GOT3 (cell line): ENCODE measurements around the gene PPM1J.

Source experiments
- DNase-seq: peaks from one replicate; lab custom pipeline; 2025; ENCODE audit warnings: mixed read lengths; lab: John Stamatoyannopoulos, UW

Gene PPM1J

GRCh38 chr1:112704934-112705627 lies 10.1 kb downstream of the PPM1J start:
- peak; percentile 28 for DNase-seq

GRCh38 chr1:112704391-112704933 lies 10.7 kb downstream of the PPM1J start:
- no peak for DNase-seq

- no peak for DNase-seq
These were observed 11.4 kb downstream of the PPM1J start for GRCh38 chr1:112703706-112704105.

- no peak for DNase-seq
These were observed 12.5 kb downstream of the PPM1J start for GRCh38 chr1:112702420-112703261.

- no peak for DNase-seq
These were observed 13.1 kb downstream of the PPM1J start for GRCh38 chr1:112702067-112702395.

GRCh38 chr1:112701227-112702066 lies 13.7 kb downstream of the PPM1J start:
- no peak for DNase-seq

- peak; percentile 18 for DNase-seq
These were observed 14.6 kb downstream of the PPM1J start for GRCh38 chr1:112700290-112701226.

GRCh38 chr1:112699425-112700144 lies 15.5 kb downstream of the PPM1J start:
- no peak for DNase-seq

- no peak for DNase-seq
These were observed 16.5 kb downstream of the PPM1J start for GRCh38 chr1:112698366-112699310.

GRCh38 chr1:112697781-112698201 lies 17.3 kb downstream of the PPM1J start:
- no peak for DNase-seq

- DNase-seq: no peak
These were observed 18.4 kb downstream of the PPM1J start for GRCh38 chr1:112696578-112697314.

GRCh38 chr1:112695276-112695675 lies 19.9 kb downstream of the PPM1J start:
- no peak for DNase-seq

- no peak for DNase-seq
These were observed 20.7 kb downstream of the PPM1J start for GRCh38 chr1:112694363-112694929.

- no peak for DNase-seq
These were observed 21.3 kb downstream of the PPM1J start for GRCh38 chr1:112693821-112694220.

GRCh38 chr1:112692681-112693080 lies 22.5 kb downstream of the PPM1J start:
- no peak for DNase-seq

GRCh38 chr1:112689842-112690237 lies 25.3 kb downstream of the PPM1J start:
- DNase-seq: no peak

- DNase-seq: no peak
These were observed 25.8 kb downstream of the PPM1J start for GRCh38 chr1:112689196-112689841.

GRCh38 chr1:112688781-112689193 lies 26.3 kb downstream of the PPM1J start:
- no peak for DNase-seq
